ENCODE results near the gene KRTAP5-10.
"Not testable (repeated sequence)": the region's sequence is repeated elsewhere in the genome, so short reads cannot be mapped to it uniquely, and the experiment has no call there.

The KRTAP5-10 gene

DNA sequence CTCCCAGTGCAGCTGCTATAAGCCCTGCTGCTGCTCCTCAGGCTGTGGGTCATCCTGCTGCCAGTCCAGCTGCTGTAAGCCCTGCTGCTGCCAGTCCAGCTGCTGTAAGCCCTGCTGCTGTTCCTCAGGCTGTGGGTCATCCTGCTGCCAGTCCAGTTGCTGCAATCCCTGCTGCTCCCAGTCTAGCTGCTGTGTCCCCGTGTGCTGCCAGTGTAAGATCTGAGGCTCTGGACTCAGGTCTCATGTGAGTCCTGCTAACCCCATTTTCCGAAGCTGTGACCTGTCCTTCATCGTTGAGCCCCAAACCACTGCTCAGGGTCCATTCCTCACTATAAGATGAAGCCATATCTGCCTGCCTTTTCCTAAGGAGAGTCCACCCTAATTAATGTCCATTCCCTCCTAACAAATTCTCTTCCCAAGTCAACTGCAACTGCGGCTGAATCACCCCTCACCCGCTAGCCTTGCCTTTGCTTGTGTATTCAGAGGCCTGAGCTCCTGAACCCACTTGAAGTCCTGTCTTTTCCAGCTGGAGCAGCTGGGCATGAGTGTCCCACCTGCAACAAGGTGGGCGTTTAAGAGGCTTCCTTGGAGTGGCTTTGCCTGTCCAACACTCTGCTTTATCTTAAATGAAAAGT is 37.7 kb upstream of the KRTAP5-10 start:
- TF ChIP-seq, protein P1, sequence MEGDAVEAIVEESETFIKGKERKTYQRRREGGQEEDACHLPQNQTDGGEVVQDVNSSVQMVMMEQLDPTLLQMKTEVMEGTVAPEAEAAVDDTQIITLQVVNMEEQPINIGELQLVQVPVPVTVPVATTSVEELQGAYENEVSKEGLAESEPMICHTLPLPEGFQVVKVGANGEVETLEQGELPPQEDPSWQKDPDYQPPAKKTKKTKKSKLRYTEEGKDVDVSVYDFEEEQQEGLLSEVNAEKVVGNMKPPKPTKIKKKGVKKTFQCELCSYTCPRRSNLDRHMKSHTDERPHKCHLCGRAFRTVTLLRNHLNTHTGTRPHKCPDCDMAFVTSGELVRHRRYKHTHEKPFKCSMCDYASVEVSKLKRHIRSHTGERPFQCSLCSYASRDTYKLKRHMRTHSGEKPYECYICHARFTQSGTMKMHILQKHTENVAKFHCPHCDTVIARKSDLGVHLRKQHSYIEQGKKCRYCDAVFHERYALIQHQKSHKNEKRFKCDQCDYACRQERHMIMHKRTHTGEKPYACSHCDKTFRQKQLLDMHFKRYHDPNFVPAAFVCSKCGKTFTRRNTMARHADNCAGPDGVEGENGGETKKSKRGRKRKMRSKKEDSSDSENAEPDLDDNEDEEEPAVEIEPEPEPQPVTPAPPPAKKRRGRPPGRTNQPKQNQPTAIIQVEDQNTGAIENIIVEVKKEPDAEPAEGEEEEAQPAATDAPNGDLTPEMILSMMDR (conservative IDR thresholded peaks at IDR 0.05; ENCODE audit: low read depth) = no peak
- CTCF ChIA-PET = no interaction called here
- POLR2A ChIA-PET (ENCODE audit: low non-redundant PET) = no interaction called here
- H3K27ac ChIP-seq = no peak overlapping the region
- no peak for DNase-seq (ENCODE audit: low spot score)

DNA sequence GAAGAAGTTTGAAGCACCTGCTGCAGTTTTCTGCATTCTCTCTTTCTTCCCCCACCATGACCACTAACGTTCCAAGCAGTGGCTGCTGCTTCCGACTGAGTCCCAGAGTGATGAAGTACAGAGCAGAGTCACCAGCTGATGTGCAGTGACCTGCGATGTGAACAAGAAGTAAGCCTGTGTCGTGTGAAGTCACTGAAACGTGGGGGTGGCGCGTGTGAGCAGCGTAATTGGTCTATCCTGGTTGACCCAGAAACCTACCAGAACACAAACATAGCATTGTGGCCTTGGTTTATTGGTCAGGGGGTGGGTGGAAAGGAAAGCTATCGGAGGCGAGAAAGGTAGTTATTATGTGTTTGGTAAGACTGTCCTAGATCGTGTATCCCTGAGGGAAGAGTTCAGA is 34.8 kb upstream of the KRTAP5-10 start:
- no peak overlapping the region for H3K27ac ChIP-seq
- ChIA-PET CTCF (no interaction called here), POLR2A (ENCODE audit: low non-redundant PET) (no interaction called here)
- TF ChIP-seq, protein P1 (conservative IDR thresholded peaks at IDR 0.05; ENCODE audit: low read depth) = no peak
- no peak for DNase-seq (ENCODE audit: low spot score)

DNA sequence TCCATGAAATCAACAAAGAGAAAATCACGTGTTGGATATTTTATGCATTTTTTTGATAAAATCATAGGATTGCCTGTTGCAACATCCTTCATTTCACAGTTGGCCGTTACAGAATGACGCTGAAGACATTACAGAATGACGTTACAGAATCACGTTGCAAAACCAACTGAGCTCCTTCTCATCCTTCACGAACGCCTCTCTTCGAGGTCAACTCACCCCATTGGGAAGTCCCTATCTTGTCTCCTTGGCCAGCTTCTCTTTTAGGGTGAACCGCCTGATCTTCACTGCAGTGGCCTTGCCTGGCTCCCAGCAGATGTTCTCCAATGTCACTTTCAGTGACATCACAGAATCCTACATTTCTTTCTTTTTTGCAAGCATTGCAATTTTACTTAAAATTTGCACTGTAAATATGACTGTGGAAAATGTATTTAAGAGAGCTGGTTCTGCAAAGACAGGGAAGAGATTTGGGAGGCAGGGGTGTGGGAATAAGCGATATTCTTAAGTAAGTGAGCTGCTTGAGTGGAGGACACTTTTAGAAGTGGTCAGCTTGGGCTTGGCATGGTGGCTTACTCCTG is 33.2 kb upstream of the KRTAP5-10 start:
- TF ChIP-seq, protein P1 (conservative IDR thresholded peaks at IDR 0.05; ENCODE audit: low read depth) = no peak
- ChIA-PET POLR2A (ENCODE audit: low non-redundant PET) (no interaction called here), CTCF (no interaction called here)
- no peak overlapping the region for H3K27ac ChIP-seq
- DNase-seq (ENCODE audit: low spot score) = no peak

DNA sequence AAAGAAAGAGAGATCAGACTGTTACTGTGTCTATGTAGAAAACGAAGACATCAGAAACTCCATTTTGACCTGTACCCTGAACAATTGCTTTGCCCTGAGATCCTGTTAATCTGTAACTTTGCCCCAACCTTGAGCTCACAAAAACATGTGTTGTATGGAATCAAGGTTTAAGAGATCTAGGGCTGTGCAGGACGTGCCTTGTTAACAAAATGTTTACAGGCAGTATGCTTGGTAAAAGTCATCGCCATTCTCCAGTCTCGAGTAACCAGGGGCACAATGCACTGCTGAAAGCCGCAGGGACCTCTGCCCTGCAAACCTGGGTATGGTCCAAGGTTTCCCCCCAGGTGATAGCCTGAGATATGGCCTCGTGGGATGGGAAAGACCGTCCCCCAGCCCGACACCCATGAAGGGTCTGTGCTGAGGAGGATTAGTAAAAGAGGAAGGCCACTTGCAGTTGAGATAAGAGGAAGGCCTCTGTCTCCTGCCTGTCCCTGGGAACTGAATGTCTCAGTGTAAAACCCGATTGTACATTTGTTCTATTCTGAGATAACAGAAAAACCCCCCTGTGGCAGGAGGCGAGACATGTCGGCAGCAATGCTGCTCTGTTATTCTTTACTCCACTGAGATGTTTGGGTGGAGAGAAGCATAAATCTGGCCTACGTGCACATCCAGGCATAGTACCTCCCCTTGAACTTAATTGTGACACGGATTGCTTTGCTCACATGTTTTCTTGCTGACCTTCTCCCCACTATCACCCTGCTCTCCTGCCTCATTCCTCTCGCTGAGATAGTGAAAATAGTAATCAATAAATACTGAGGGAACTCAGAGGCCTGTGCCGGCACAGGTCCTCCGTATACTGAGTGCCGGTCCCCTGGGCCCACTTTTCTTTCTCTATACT is 30.4 kb upstream of the KRTAP5-10 start:
- CTCF ChIA-PET; POLR2A ChIA-PET (ENCODE audit: low non-redundant PET); DNase-seq (ENCODE audit: low spot score); H3K27ac ChIP-seq: not testable (repeated sequence)

DNA sequence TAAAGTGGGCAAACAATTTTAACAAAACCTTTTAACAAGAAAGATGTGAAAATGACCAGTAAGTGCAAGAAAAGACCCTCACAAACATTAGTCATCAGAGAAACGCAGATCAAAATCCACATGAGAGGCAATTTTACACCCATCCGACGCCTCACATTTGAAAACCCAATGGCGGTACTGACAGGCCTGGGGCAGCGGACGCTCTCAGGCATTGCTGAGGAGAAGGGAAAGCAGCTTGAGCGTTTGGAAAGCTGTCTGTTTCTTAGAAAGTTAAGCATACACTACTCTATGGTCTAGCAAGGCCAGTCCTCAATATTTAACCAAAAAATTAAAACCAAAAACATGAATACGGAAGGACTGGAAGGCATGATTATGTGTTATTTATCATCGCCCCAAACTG is 29.5 kb upstream of the KRTAP5-10 start:
- DNase-seq (ENCODE audit: low spot score) = no peak
- CTCF ChIA-PET = no interaction called here
- no peak overlapping the region for H3K27ac ChIP-seq
- POLR2A ChIA-PET (ENCODE audit: low non-redundant PET) = no interaction called here
- TF ChIP-seq, protein P1 (conservative IDR thresholded peaks at IDR 0.05; ENCODE audit: low read depth) = no peak

DNA sequence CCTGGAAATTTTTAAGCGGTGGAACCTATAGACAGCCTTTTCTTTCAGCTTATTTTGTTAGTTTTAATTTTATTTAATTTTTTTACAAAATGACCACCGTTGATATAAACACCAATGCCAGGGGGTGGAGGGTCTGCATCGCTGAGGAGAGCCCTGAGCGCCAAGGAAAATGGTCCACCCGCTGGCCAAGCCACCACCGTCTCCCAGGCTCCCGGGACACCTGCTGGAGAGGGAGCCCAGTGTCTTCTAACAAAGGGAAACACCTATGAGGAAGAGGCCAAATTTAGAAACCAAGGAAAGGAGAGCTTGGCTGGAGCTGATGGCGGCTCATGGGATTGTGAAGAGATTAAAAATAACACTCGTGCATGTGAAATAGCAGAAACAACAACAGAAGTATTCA is 27.8 kb upstream of the KRTAP5-10 start:
- TF ChIP-seq, protein P1 (conservative IDR thresholded peaks at IDR 0.05; ENCODE audit: low read depth) = no peak
- no peak for DNase-seq (ENCODE audit: low spot score)
- CTCF ChIA-PET = interaction anchor here (0.7 to 1.0 kb wide), 2 partner anchors 16 to 22 kb away, joined by 3 to 6 read pairs; no protein-coding TSS in a partner anchor
- no peak overlapping the region for H3K27ac ChIP-seq
- POLR2A ChIA-PET (ENCODE audit: low non-redundant PET) = no interaction called here

DNA sequence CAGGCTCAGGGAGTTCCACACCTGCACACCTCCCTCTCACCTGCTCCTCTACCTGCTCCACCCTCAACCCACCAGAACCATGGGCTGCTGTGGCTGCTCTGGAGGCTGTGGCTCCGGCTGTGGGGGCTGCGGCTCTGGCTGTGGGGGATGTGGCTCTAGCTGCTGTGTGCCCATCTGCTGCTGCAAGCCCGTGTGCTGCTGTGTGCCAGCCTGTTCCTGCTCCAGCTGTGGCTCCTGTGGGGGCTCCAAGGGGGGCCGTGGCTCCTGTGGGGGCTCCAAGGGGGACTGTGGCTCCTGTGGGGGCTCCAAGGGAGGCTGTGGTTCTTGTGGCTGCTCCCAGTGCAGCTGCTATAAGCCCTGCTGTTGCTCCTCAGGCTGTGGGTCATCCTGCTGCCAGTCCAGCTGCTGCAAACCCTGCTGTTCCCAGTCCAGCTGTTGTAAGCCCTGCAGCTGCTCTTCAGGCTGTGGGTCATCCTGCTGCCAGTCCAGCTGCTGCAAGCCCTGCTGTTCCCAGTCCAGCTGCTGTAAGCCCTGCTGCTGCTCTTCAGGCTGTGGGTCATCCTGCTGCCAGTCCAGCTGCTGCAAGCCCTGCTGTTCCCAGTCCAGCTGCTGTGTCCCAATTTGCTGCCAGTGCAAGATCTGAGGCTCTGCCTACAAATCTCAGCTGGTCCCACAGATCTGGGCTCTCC is 27.2 kb upstream of the KRTAP5-10 start, which contains the start of gene KRTAP5-8:
KRTAP5-8 (plus strand) TSS at position 49 of the 689 bp plus-strand sequence; CDS start at position 80, 31 bp downstream.
- H3K27ac ChIP-seq; DNase-seq (ENCODE audit: low spot score); POLR2A ChIA-PET (ENCODE audit: low non-redundant PET): not testable (repeated sequence)
- CTCF ChIA-PET = interaction anchor here (0.7 kb wide), 1 partner anchor 16 kb away, joined by 6 read pairs; no protein-coding TSS in a partner anchor

Measured in RWPE1 (cell line).